ENCODE results near the gene DNHD1. TPM values are rescaled to one million over a fixed set of nuclear protein-coding genes. Genes with fewer than 3 reads are reported as not detected.

The DNHD1 gene
- total RNA-seq, 1 experiment from 2014 or later, result 10.6 TPM

DNA sequence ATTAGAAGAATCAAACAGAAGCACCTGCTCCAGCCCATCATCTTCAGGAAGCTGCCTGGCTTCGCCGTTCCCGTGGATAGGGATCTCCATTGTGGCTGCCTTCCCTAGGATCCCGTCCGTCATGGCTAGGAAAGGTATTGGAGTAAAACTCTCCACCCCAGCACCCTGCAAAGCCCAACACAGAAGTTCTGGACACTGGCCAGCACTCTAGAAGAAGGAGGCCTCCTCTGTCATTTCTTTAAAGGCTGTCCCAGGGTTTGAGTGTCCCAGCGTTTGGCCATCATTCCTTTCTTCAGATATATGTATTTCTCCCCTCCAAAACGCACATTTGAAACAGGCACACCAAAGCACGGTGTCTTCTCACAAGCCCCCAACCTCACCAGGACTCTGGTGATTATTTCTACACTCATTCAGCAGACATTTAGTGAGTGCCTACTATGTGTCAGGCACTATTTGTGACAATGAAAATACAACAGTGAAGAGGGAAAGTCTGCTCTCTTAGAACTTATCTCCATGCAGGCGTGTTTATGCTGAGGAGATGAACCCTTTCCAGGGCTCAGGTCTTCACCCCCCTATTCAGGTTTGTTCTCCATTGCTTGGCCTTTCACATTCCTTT is 16.7 kb upstream of the DNHD1 start:
- DNase-seq (ENCODE audit: low read depth, low spot score) (no peak), ATAC-seq (no peak)
- TF ChIP-seq SIN3A (IDR thresholded peaks at IDR 0.05; ENCODE audit: borderline replicate concordance, insufficient read depth, low read depth, low read length) (no peak), TCF7L2 (IDR thresholded peaks at IDR 0.05; ENCODE audit: low read depth, low read length) (no peak), POLR2AphosphoS5 (IDR thresholded peaks at IDR 0.05; ENCODE audit: low read depth, low read length) (no peak), CTCF (IDR thresholded peaks at IDR 0.05) (no peak), REST (IDR thresholded peaks at IDR 0.05; ENCODE audit: insufficient read depth in 1 of 2, low read depth in 2 of 2, low read length in 1 of 2) (no peak)
- ChIA-PET POLR2A (no interaction called here), CTCF (no interaction called here)
- H3K4me1 ChIP-seq (ENCODE audit: control insufficient read depth, insufficient read depth, low read length), result peaks cover 24% of the 10 kb centered on the region
- peak overlapping the region; percentile 76 to 98 for H3K4me3 ChIP-seq (ENCODE audit: low read depth in 2 of 2, low read length in 2 of 2)
- peak overlapping the region; percentile 92 for H3K27ac ChIP-seq (ENCODE audit: low read length)
- H3K9me3 ChIP-seq (ENCODE audit: control insufficient read depth, insufficient read depth, low read depth, low read length), result no peaks in the 10 kb centered on the region
- in situ Hi-C loops (cut with HindIII; ENCODE audit: low pct_unique_long_range_greater_than_20kb, low sequenced_read_pairs), result no loop called here
- intact Hi-C loops (cut with micrococcal nuclease; ENCODE audit: unreplicated experiment), result no loop called here
- TSS peak; percentile 82 for BruUV-seq (replicated peaks)
- peaks cover 18% of the 10 kb centered on the region for H3K36me3 ChIP-seq (ENCODE audit: control insufficient read depth, insufficient read depth, low read length)
- no peaks in the 10 kb centered on the region for H3K27me3 ChIP-seq (ENCODE audit: control insufficient read depth, insufficient read depth, low read length)

- ATAC-seq, result peak; percentile 99
- ChIA-PET POLR2A (interaction anchor here (0.6 to 1.3 kb wide), 7 partner anchors 9 to 446 kb away, joined by 3 to 7 read pairs (median 4); partner anchors contain the start of gene DNHD1), CTCF (interaction anchor here (0.6 to 0.8 kb wide), 4 partner anchors 62 to 120 kb away, joined by 3 to 9 read pairs (median 3); partner anchors contain the start of gene APBB1)
- TF ChIP-seq POLR2AphosphoS5 (IDR thresholded peaks at IDR 0.05; ENCODE audit: low read depth, low read length) (peak; percentile 96), TCF7L2 (IDR thresholded peaks at IDR 0.05; ENCODE audit: low read depth, low read length) (no peak), REST (IDR thresholded peaks at IDR 0.05; ENCODE audit: insufficient read depth in 1 of 2, low read depth in 2 of 2, low read length in 1 of 2) (peak in 1 of 2 experiments; percentile 47; a peak in 1 of 4 replicates), CTCF (IDR thresholded peaks at IDR 0.05) (no peak), SIN3A (IDR thresholded peaks at IDR 0.05; ENCODE audit: borderline replicate concordance, insufficient read depth, low read depth, low read length) (peak; percentile 90; the same call in 1 of the 2 replicates)
- Histone ChIP-seq H3K4me3 (ENCODE audit: low read depth in 2 of 2, low read length in 2 of 2) (peak within 1 kb of the TSS; percentile 76 to 98), H3K27ac (ENCODE audit: low read length) (peak within 1 kb of the TSS; percentile 92), H3K27me3 (ENCODE audit: control insufficient read depth, insufficient read depth, low read length) (no peaks in the 10 kb centered on the region), H3K9me3 (ENCODE audit: control insufficient read depth, insufficient read depth, low read depth, low read length) (no peaks in the 10 kb centered on the region), H3K36me3 (ENCODE audit: control insufficient read depth, insufficient read depth, low read length) (peaks cover 25% of the 10 kb centered on the region), H3K4me1 (ENCODE audit: control insufficient read depth, insufficient read depth, low read length) (peaks cover 20% of the 10 kb centered on the region)
- no TSS peak for BruUV-seq (replicated peaks)
- intact Hi-C loops (cut with micrococcal nuclease; ENCODE audit: unreplicated experiment) (no loop called here), in situ Hi-C loops (cut with HindIII; ENCODE audit: low pct_unique_long_range_greater_than_20kb, low sequenced_read_pairs) (no loop called here)
- peak; percentile 94 for DNase-seq (ENCODE audit: low read depth, low spot score)
Measured at GRCh38 chr11:6481012-6481923, 15.8 kb upstream of the DNHD1 start, which contains the start of the genes ARFIP2 and TIMM10B. Gene ARFIP2, minus strand, starts transcription at chr11:6481331. Its CDS starts 910 bp downstream, at chr11:6480421. Gene TIMM10B, plus strand, starts transcription at chr11:6481501. Its CDS starts 16 bp downstream, at chr11:6481517.

Measured in Panc1 (cell line).